Keratinocyte (primary cell): ENCODE data around the gene HKDC1. TPM values are rescaled to one million over a fixed set of nuclear protein-coding genes. Genes with fewer than 3 reads are reported as not detected.

ENCODE experiments used
- DNase-seq: peaks from one replicate; pipeline ENCODE4 v3.0.0-alpha.2; 2011; ENCODE audit warnings: low read depth, missing footprints, low spot score
- FAIRE-seq: peaks from 2 replicates; lab custom pipeline; 2011; peaks lifted over from hg19 to GRCh38; lab: Jason Lieb, UNC
- H2AFZ ChIP-seq: 2 replicates; pipeline ENCODE4 v1.6.0; 2012; ENCODE audit warnings: low read length, control low read depth, inconsistent platforms; ENCODE audit not compliant: control insufficient read depth
- H3K27ac ChIP-seq: 2 replicates; pipeline ENCODE4 v1.5.1; 2011; ENCODE audit warnings: low read length; ENCODE audit not compliant: control insufficient read depth, insufficient read depth
- H3K27me3 ChIP-seq: 3 replicates; pipeline ENCODE4 v1.6.0; 2011; ENCODE audit warnings: low read length; ENCODE audit not compliant: control insufficient read depth, insufficient read depth; ENCODE audit errors: extremely low read depth
- H3K36me3 ChIP-seq, 2 experiments: 2 replicates in 1 of 2; 3 replicates in 1 of 2; pipeline ENCODE4 v1.5.1; 2011; ENCODE audit warnings: low read length in 2 of 2, mild to moderate bottlenecking in 1 of 2; ENCODE audit not compliant: control insufficient read depth in 2 of 2, insufficient read depth in 2 of 2; ENCODE audit errors: extremely low read depth in 1 of 2
- H3K4me1 ChIP-seq: 3 replicates; pipeline ENCODE4 v1.5.1; 2011; ENCODE audit warnings: low read length; ENCODE audit not compliant: control insufficient read depth, insufficient read depth; ENCODE audit errors: extremely low read depth
- H3K4me2 ChIP-seq: 3 replicates; pipeline ENCODE4 v1.6.0; 2011; ENCODE audit warnings: low read depth, low read length; ENCODE audit not compliant: control insufficient read depth, insufficient read depth; ENCODE audit errors: extremely low read depth
- H3K4me3 ChIP-seq, 3 experiments: fragments of 200-600 bp in 1 of 3; sonication (generic) in 1 of 3; 2 replicates in 2 of 3; 3 replicates in 1 of 3; pipeline ENCODE4 v1.5.1; 2011 to 2016; ENCODE audit warnings: low read length in 3 of 3, mild to moderate bottlenecking in 3 of 3, control low read depth in 2 of 3, inconsistent platforms in 1 of 3, low read depth in 1 of 3, mixed read lengths in 1 of 3, mixed run types in 1 of 3, moderate library complexity in 1 of 3; ENCODE audit not compliant: control insufficient read depth in 2 of 3, insufficient read depth in 2 of 3; ENCODE audit errors: extremely low read depth in 1 of 3
- H3K79me2 ChIP-seq: 2 replicates; pipeline ENCODE4 v1.6.0; 2012; ENCODE audit warnings: low read length; ENCODE audit not compliant: control insufficient read depth, insufficient read depth
- H3K9ac ChIP-seq: 3 replicates; pipeline ENCODE4 v1.6.0; 2011; ENCODE audit warnings: low read length; ENCODE audit not compliant: control insufficient read depth, insufficient read depth; ENCODE audit errors: extremely low read depth
- H3K9me1 ChIP-seq: 3 replicates; pipeline ENCODE4 v1.6.0; 2011; ENCODE audit warnings: low read length; ENCODE audit not compliant: control insufficient read depth, insufficient read depth; ENCODE audit errors: extremely low read depth
- H3K9me3 ChIP-seq: 2 replicates; pipeline ENCODE4 v1.5.1; 2012; ENCODE audit warnings: low read depth, low read length; ENCODE audit not compliant: control insufficient read depth
- H4K20me1 ChIP-seq: 3 replicates; pipeline ENCODE4 v1.6.0; 2011; ENCODE audit warnings: low read length; ENCODE audit not compliant: control insufficient read depth, insufficient read depth; ENCODE audit errors: extremely low read depth
- CTCF ChIP-seq, 3 experiments: IDR thresholded peaks in 1 of 3; conservative IDR thresholded peaks in 1 of 3; optimal IDR thresholded peaks in 1 of 3; 2 replicates in 2 of 3; 3 replicates in 1 of 3; pipeline versions ENCODE3 to v1.5.1; 2011; ENCODE audit warnings: low read length in 3 of 3, mild to moderate bottlenecking in 3 of 3, moderate library complexity in 2 of 3, control low read depth in 1 of 3, inconsistent platforms in 1 of 3; ENCODE audit not compliant: insufficient read depth in 2 of 3; ENCODE audit errors: extremely low read depth in 1 of 3
- EZH2 ChIP-seq: IDR thresholded peaks from one replicate; pipeline ENCODE4 v1.6.1; 2012; ENCODE audit warnings: inconsistent platforms, mild to moderate bottlenecking, low read length, moderate library complexity
- dilution Hi-C: fragments of 300-500 bp; cut with MboI; formaldehyde crosslinking; loops from one replicate; pipeline ENCODE4 v1.7.0; 2020; ENCODE audit warnings: low sequenced_read_pairs; ENCODE audit not compliant: extremely low pct_ligation_motif_present
- polyA plus RNA-seq, 5 experiments: library from polyadenylated mRNA; depleted of rRNA in 3 of 5; stranded (reverse) in 3 of 5; stranded (forward) in 1 of 5; unstranded in 1 of 5; fragments of >200 nt; gene quantifications; 1 replicate in 1 of 5; 2 replicates in 3 of 5; 3 replicates in 1 of 5; pipeline versions ENCODE4 v1.2.1 to v1.2.3, GENCODE V29; 2011 to 2012; ENCODE audit warnings: missing spikeins in 2 of 5, low read depth in 1 of 5, low replicate concordance in 1 of 5

Gene HKDC1
- polyA plus RNA-seq, 1 donor (not counting 4 experiments of a cell fraction or from before 2014, with no cell fraction given), result 0.33 TPM

- Histone ChIP-seq H3K79me2 (no peaks in the 10 kb centered on the region), H3K4me2 (peak overlapping the region; percentile 52), H3K36me3 (no peaks in the 10 kb centered on the region), H3K9me3 (no peaks in the 10 kb centered on the region), H3K4me1 (peaks cover 15% of the 10 kb centered on the region), H3K9me1 (no peaks in the 10 kb centered on the region), H3K27me3 (no peaks in the 10 kb centered on the region), H4K20me1 (no peaks in the 10 kb centered on the region), H3K27ac (peak overlapping the region; percentile 31), H3K4me3 (no peak overlapping the region), H3K9ac (no peak overlapping the region), H2AFZ (no peak overlapping the region)
- TF ChIP-seq CTCF (optimal IDR thresholded peaks at IDR 0.05 in 1 of 3, IDR thresholded peaks at IDR 0.05 in 1 of 3, conservative IDR thresholded peaks at IDR 0.05 in 1 of 3; ENCODE audit: extremely low read depth in 1 of 3, insufficient read depth in 2 of 3, low read length in 3 of 3) (peak in 1 of 3 experiments; percentile 12), EZH2 (no peak)
- FAIRE-seq (peak; percentile 96), DNase-seq (peak; percentile 76)
- dilution Hi-C loops, result no loop called here
Measured at GRCh38 chr10:69232252-69232651, 12.1 kb downstream of the HKDC1 start.

- H3K36me3 ChIP-seq, result no peaks in the 10 kb centered on the region
- TF ChIP-seq CTCF (optimal IDR thresholded peaks at IDR 0.05 in 1 of 3, IDR thresholded peaks at IDR 0.05 in 1 of 3, conservative IDR thresholded peaks at IDR 0.05 in 1 of 3; ENCODE audit: extremely low read depth in 1 of 3, insufficient read depth in 2 of 3, low read length in 3 of 3) (no peak), EZH2 (no peak)
- no peaks in the 10 kb centered on the region for H4K20me1 ChIP-seq
- peaks cover 19% of the 10 kb centered on the region for H3K4me1 ChIP-seq
- H3K9me1 ChIP-seq, result no peaks in the 10 kb centered on the region
- no peak for DNase-seq
- H3K4me2 ChIP-seq, result peak overlapping the region; percentile 52
- FAIRE-seq, result no peak
- H3K79me2 ChIP-seq, result no peaks in the 10 kb centered on the region
- dilution Hi-C loops, result no loop called here
- no peak overlapping the region for H2AFZ ChIP-seq
- no peaks in the 10 kb centered on the region for H3K9me3 ChIP-seq
- peak overlapping the region; percentile 21 for H3K27ac ChIP-seq
- H3K9ac ChIP-seq, result no peak overlapping the region
- no peaks in the 10 kb centered on the region for H3K27me3 ChIP-seq
- no peak overlapping the region for H3K4me3 ChIP-seq
Measured at GRCh38 chr10:69232736-69233480, 12.8 kb downstream of the HKDC1 start.
